Activated CD8-positive, alpha-beta T cell treated with anti-CD3 and anti-CD28 coated beads, Interleukin-2, amount 10 ng/mL, durations not matched to agents 7 days and 5 days (primary cell): ENCODE data around the gene DTX3L. TPM values are rescaled to one million over a fixed set of nuclear protein-coding genes. Genes with fewer than 3 reads are reported as not detected.
A peak's percentile ranks its signal among the peaks of the same experiment; 100 is the strongest.

ENCODE experiments used
- ATAC-seq: fragments of 150-1000 bp; cut with Tn5 transposase; one replicate; pipeline ENCODE4 v1.10.0; 2021; ENCODE audit warnings: moderate library complexity
- CTCF ChIA-PET: fragments of 350-600 bp; sonication (Branson Sonifier 250); formaldehyde crosslinking; loops from one replicate; lab custom pipeline; 2021; ENCODE audit warnings: antibody characterized with exemption; lab: Charles Lee
- POLR2A ChIA-PET: fragments of 350-600 bp; sonication (Branson Sonifier 250); formaldehyde crosslinking; loops from one replicate; lab custom pipeline; 2021; ENCODE audit warnings: antibody characterized with exemption; lab: Charles Lee
- DNase-seq: peaks from one replicate; pipeline ENCODE4 v3.0.0-alpha.2; 2020
- H3K27ac Mint-ChIP-seq: one replicate; pipeline ENCODE4 v1.8.0; 2021; ENCODE audit warnings: mild to moderate bottlenecking, mixed read lengths
- H3K27me3 Mint-ChIP-seq: one replicate; pipeline ENCODE4 v1.8.0; 2021; ENCODE audit warnings: low read depth, mixed read lengths
- H3K36me3 Mint-ChIP-seq: one replicate; pipeline ENCODE4 v1.8.0; 2021; ENCODE audit warnings: low read depth, mixed read lengths
- H3K4me1 Mint-ChIP-seq: one replicate; pipeline ENCODE4 v1.8.0; 2021; ENCODE audit warnings: low read depth, mixed read lengths
- H3K4me3 Mint-ChIP-seq: one replicate; pipeline ENCODE4 v1.8.0; 2021; ENCODE audit warnings: mild to moderate bottlenecking, mixed read lengths
- H3K9me3 Mint-ChIP-seq: one replicate; pipeline ENCODE4 v1.8.0; 2022; ENCODE audit warnings: mixed read lengths; ENCODE audit not compliant: insufficient read depth
- total RNA-seq, 2 experiments: library from RNA; stranded (reverse); gene quantifications; one replicate each; pipeline ENCODE4 v1.2.3, GENCODE V29; 2021

The DTX3L gene
- total RNA-seq, 2 experiments from 2014 or later = 124 to 127 TPM

DNA sequence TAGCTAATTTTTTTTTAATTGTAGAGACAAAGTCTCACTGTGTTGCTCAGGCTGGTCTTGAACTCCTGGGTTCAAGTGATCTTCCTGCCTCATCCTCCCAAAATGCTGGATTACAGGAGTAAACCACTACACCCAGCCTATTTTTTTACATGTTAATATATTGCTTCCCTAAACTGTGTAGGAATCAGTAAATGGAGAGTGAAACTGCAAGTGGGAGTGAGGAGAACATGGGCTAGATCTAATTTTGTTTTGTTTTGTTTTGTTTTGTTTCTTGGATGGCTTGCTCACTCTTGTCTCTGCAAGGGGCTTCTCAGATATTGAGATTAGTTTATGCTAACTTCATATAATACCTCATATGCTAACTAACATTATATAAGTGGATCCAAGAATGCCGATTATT is 44.8 kb downstream of the DTX3L start:
- Mint-ChIP-seq H3K27ac (peak overlapping the region; percentile 75), H3K9me3 (peaks cover 5% of the 10 kb centered on the region), H3K27me3 (no peaks in the 10 kb centered on the region), H3K4me1 (peaks cover 25% of the 10 kb centered on the region), H3K4me3 (peak overlapping the region; percentile 12), H3K36me3 (peaks cover 56% of the 10 kb centered on the region)
- ChIA-PET CTCF (interaction anchor here (1.4 kb wide), 1 partner anchor 9 kb away, joined by 3 read pairs; no protein-coding TSS in a partner anchor), POLR2A (no interaction called here)
- ATAC-seq (no peak), DNase-seq (no peak)

DNA sequence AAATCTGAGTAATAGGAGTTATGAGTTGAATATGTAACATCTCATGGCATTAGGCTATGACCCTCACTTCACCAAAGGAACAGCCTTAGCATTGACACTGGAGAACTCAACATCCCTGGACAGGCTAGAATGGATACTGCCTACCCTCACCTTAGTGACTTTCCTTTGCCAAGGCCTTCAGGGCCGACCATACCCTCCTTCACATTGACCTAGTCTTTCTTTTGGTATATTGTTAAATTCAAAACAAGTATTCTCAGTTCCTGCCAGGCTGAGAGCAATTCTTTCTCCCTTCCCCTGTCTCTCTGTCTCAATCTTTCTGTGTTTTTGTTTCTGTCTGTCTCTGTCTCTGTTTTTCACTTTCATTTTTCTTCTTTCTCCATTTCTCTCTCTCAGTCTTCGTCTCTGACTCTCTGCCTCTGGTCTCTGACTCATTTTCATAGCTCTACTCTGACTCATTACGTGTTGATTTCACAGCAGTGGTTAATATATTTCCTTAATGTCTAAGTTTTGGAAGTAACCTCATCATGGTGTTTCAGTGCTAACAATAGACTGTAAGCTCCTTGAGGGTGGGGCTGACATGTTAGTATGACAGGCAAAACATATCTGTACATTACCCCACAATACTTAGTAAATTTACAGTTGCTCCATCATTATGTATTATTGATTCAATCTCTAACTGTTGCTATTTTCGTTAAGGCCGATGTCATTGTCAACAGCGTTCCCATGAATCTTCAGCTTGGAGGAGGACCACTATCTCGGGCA is 45.8 kb downstream of the DTX3L start:
- Mint-ChIP-seq H3K9me3 (peaks cover 5% of the 10 kb centered on the region), H3K27me3 (no peaks in the 10 kb centered on the region), H3K4me1 (peaks cover 25% of the 10 kb centered on the region), H3K4me3 (peak overlapping the region; percentile 47), H3K36me3 (peaks cover 58% of the 10 kb centered on the region), H3K27ac (peak overlapping the region; percentile 88)
- DNase-seq (peak; percentile 39), ATAC-seq (peak; percentile 92)
- CTCF ChIA-PET = interaction anchor here (0.6 to 2.1 kb wide), 6 partner anchors 12 to 78 kb away, joined by 3 to 8 read pairs (median 3); no protein-coding TSS in a partner anchor
- POLR2A ChIA-PET = interaction anchor here (0.6 to 1.1 kb wide), 4 partner anchors 21 to 1182 kb away, joined by 3 to 11 read pairs (median 4); partner anchors contain the start of gene PARP14

DNA sequence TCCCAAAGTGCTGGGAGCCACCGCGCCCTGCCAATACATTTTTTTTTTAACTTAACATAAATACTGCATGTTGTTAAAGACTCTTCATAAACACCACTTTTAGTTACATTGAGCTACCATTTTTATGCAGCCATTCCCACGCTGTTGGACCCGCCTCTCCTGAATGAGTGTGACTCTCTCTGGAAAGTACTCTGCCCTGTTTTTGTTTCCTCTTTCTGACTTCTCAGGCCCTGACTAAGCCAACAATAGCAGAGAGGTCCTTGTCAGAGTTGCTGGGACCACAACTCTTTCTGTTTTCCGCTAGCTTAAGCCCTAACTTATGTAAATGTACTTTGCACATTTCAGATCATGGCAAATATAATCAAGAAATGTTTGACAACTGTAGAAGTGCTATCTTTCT is 48.6 kb downstream of the DTX3L start:
- H3K4me3 Mint-ChIP-seq = no peak overlapping the region
- ChIA-PET CTCF (interaction anchor here (0.7 to 1.1 kb wide), 3 partner anchors 66 to 952 kb away, joined by 3 to 4 read pairs (median 3); no protein-coding TSS in a partner anchor), POLR2A (interaction anchor here (0.6 kb wide), 3 partner anchors 9 to 981 kb away, joined by 3 read pairs; no protein-coding TSS in a partner anchor)
- peaks cover 5% of the 10 kb centered on the region for H3K9me3 Mint-ChIP-seq
- H3K4me1 Mint-ChIP-seq = peaks cover 33% of the 10 kb centered on the region
- H3K27ac Mint-ChIP-seq = no peak overlapping the region
- H3K27me3 Mint-ChIP-seq = no peaks in the 10 kb centered on the region
- DNase-seq (no peak), ATAC-seq (no peak)
- peaks cover 70% of the 10 kb centered on the region for H3K36me3 Mint-ChIP-seq

DNA sequence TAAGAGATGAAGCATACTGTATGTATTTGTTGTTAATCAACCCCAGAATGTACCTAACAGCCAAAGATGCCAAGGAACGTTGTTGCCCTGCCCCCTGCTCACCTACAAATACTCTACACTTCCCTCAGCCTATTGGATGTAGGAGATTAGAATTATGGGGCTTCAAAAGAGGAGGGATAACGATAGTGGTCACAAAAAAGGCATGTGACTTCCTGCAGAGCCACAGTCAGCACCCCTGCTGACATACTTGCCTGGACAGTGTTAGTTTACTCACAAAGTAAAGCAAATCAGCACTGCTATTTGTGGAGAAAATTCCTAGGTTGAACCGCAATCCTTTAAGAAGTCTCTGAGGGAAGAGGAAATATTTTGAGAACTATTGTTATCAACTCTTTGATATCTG is 51.2 kb downstream of the DTX3L start:
- no peak for ATAC-seq
- H3K36me3 Mint-ChIP-seq = peaks cover 74% of the 10 kb centered on the region

DNA sequence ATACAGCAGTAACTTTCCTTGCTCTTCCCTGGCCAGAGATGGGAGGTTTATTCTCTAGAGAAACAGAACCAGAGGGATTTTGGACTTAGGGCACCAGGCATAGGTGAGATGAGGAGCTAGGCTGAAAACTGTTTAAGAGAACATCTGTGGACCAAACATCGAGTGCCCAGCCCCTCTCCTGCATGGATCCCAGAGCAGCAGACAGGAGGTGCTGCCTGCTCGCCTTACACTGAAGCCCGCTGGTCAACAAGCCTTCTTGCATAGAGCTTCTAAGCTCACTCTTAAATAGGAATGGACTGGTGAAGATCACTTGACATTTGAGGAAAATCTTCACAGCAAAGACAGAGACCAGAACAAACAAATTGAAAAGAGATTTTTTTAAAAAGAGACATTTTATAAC is 54.5 kb downstream of the DTX3L start:
- DNase-seq (no peak), ATAC-seq (no peak)
- Mint-ChIP-seq H3K4me3 (no peak overlapping the region), H3K27ac (no peak overlapping the region), H3K9me3 (no peaks in the 10 kb centered on the region), H3K4me1 (peaks cover 8% of the 10 kb centered on the region), H3K36me3 (peaks cover 77% of the 10 kb centered on the region), H3K27me3 (no peaks in the 10 kb centered on the region)
- CTCF ChIA-PET = no interaction called here
- POLR2A ChIA-PET = no interaction called here

More for the DNA sequence above, 51.2 kb downstream of the DTX3L start:
- Mint-ChIP-seq H3K4me3 (no peak overlapping the region), H3K9me3 (peaks cover 5% of the 10 kb centered on the region), H3K27me3 (no peaks in the 10 kb centered on the region), H3K27ac (no peak overlapping the region), H3K4me1 (peaks cover 14% of the 10 kb centered on the region)
- DNase-seq = no peak
- ChIA-PET POLR2A (no interaction called here), CTCF (no interaction called here)

DNA sequence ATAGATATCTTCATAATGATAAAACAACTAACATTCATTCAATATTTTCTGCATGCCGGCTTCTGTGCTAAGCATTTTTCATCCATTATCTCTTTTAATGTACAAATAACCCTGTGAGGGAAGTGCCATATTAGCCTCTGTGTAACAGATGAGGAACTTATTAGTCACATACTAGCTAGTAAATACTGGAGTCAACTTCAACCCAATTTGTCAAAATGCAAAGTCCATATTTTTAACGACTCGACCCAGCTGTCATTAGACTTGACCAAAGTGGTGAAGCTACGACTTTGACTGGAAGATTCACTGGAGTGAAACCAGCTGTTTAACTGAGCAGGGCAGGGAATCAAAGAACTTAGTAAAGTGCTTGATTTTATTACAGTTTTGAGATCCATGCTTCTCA is 54.9 kb downstream of the DTX3L start:
- POLR2A ChIA-PET = no interaction called here
- Mint-ChIP-seq H3K36me3 (peaks cover 77% of the 10 kb centered on the region), H3K4me3 (no peak overlapping the region), H3K4me1 (peaks cover 8% of the 10 kb centered on the region), H3K9me3 (no peaks in the 10 kb centered on the region), H3K27ac (no peak overlapping the region), H3K27me3 (no peaks in the 10 kb centered on the region)
- CTCF ChIA-PET = no interaction called here
- no peak for DNase-seq
- ATAC-seq = no peak

DNA sequence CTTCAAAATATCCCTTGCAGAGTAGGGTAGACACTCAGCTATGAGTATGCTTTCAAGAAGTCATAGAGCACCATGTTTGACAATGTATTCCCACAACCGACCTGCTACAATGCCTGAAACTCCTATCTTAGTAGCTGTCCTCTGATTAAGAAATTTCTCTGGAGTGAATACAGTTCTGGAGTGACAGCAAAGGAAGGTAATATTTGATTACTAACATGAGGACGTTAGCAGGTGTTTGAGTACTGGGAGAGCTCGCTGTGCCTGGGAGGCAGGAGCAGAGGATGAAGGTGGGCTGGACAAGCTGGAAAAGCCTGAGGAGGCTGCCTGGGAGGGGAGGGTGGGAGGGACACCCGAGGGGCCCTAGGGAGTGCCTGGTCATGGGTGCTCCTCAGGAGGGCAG is 56.3 kb downstream of the DTX3L start:
- ChIA-PET CTCF (no interaction called here), POLR2A (no interaction called here)
- no peaks in the 10 kb centered on the region for H3K9me3 Mint-ChIP-seq
- H3K27me3 Mint-ChIP-seq = no peaks in the 10 kb centered on the region
- DNase-seq (no peak), ATAC-seq (no peak)
- H3K36me3 Mint-ChIP-seq = peaks cover 70% of the 10 kb centered on the region
- H3K4me1 Mint-ChIP-seq = peaks cover 4% of the 10 kb centered on the region
- H3K27ac Mint-ChIP-seq = peak overlapping the region; percentile 13
- H3K4me3 Mint-ChIP-seq = no peak overlapping the region

DNA sequence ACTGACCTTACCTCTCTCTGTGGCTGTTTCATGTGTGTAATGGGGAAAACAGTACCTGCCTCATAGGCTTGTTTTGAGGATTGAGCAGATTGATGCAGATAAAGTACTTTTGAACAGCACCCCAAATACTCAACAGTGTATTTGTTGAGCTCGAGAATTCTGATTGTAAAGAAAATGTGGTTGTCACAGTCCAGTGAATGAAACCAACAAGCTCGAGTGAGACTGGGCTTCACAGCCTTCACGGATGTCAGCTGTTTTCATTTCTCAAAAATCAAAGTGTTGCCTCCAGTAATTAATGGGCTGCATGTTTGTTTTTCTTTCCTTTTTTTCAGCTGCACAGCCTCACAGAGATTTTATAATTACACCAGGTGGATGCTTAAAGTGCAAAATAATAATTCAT is 57.0 kb downstream of the DTX3L start:
- POLR2A ChIA-PET = no interaction called here
- no peak for DNase-seq
- CTCF ChIA-PET = no interaction called here
- Mint-ChIP-seq H3K4me1 (no peaks in the 10 kb centered on the region), H3K36me3 (peaks cover 68% of the 10 kb centered on the region), H3K27ac (no peak overlapping the region), H3K27me3 (no peaks in the 10 kb centered on the region), H3K4me3 (no peak overlapping the region), H3K9me3 (no peaks in the 10 kb centered on the region)
- no peak for ATAC-seq

DNA sequence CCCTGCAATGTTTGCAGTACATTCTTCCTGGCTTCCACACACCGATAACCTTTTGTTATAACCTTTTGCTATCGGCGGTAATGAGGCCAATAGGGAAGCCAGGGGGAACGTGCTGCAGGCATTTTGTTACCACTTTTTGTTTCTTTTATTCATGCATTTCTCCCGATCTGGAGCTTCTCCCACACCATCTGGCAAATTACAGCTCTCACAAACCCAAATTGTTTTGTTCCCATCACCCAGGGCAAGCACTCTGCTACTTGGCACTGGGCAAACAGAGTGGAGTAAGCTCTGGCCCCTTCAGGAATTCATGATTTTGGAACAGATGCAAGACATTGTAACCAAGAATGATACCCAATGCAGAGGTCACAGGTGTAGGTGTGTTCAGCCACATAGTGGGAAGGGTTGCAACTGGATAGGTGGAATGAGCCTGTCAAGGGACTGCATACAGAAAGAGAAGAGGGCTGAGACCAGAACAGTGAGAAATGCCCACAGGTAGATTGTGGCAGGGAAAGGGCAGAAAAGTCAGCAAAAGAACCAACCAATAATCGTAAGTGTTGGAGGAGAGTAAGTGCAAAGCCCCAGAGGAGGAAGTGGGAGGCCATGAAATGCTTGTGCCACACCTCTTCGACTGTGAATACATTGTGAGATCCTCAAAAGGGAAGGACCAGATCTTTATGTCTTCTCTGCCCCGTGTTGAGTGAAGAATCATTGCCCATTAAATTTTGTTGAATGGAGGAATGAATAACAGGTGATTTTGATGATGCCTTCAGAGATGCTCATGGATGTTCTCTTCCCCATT is 59.1 kb downstream of the DTX3L start:
- ChIA-PET POLR2A (no interaction called here), CTCF (no interaction called here)
- no peak overlapping the region for H3K4me3 Mint-ChIP-seq
- no peaks in the 10 kb centered on the region for H3K27me3 Mint-ChIP-seq
- peaks cover 73% of the 10 kb centered on the region for H3K36me3 Mint-ChIP-seq
- no peaks in the 10 kb centered on the region for H3K4me1 Mint-ChIP-seq
- no peaks in the 10 kb centered on the region for H3K9me3 Mint-ChIP-seq
- no peak for ATAC-seq
- no peak overlapping the region for H3K27ac Mint-ChIP-seq
- no peak for DNase-seq

Other genes starting within 250 kb of the DTX3L start
- gene CSTA, start 239.1 kb upstream of the DTX3L start, total RNA-seq = not detected
- 10 to 100 TPM; 40.0 to 47.3 TPM for gene MIX23, start 181.1 kb upstream of the DTX3L start, total RNA-seq
- gene FAM162A, start 180.2 kb upstream of the DTX3L start, total RNA-seq = 10 to 100 TPM; 78.0 to 78.4 TPM
- gene WDR5B, start 148.3 kb upstream of the DTX3L start, total RNA-seq = 1 to 10 TPM; 4.5 to 5.1 TPM
- 10 to 100 TPM; 58.8 to 60.2 TPM for gene KPNA1, start 49.4 kb upstream of the DTX3L start, total RNA-seq
- 100 to 1,000 TPM; 115 to 118 TPM for gene PARP9, start within 50 bp of the DTX3L start, total RNA-seq
- 10 to 100 TPM; 36.6 to 38.6 TPM for gene PARP15, start 13.3 kb downstream of the DTX3L start, total RNA-seq
- 100 to 1,000 TPM; 119 to 123 TPM for gene PARP14, start 116.5 kb downstream of the DTX3L start, total RNA-seq
- 1 to 10 TPM; 4.4 to 5.9 TPM for gene HSPBAP1, start 229.5 kb downstream of the DTX3L start, total RNA-seq
- 1 to 10 TPM; 1.3 to 1.5 TPM for gene SLC49A4, start 230.7 kb downstream of the DTX3L start, total RNA-seq